Measurements from ENCODE around the gene IL36B. TPM values are rescaled to one million over a fixed set of nuclear protein-coding genes. Genes with fewer than 3 reads are reported as not detected.

IL36B gene
- total RNA-seq (2011; cell fraction: chromatin; rRNA removed; ENCODE audit: low replicate concordance) = not detected in 2 replicates
- total RNA-seq (2011; cell fraction: nucleolus; rRNA removed) = not detected in 2 replicates
- not detected in 2 replicates for total RNA-seq (2011; cell fraction: nucleoplasm; rRNA removed)
- total RNA-seq (2014; rRNA removed) (not detected in 2 replicates), total RNA-seq (2014; rRNA removed; fragmentation: Illumina TruSeq; extraction: Trizol) (not detected in 2 replicates), total RNA-seq (2015; rRNA removed; fragmentation: Illumina TruSeq; extraction: Trizol) (not detected in 2 replicates), total RNA-seq (2021) (not detected in 2 replicates), polyA plus RNA-seq (2011; rRNA removed) (not detected in 2 replicates), polyA plus RNA-seq (2014; fragmentation: Illumina TruSeq; extraction: Trizol) (not detected in 2 replicates), polyA plus RNA-seq (2014; fragmentation: Nextera tagmentation; extraction: Ambion mirVana) (not detected), polyA plus RNA-seq (2014; rRNA removed) (not detected in 2 replicates), polyA minus RNA-seq (2011; rRNA and poly(A)+ RNA removed) (not detected in 2 replicates), Bru-seq, nascent RNA (percentile 4 among the genes with signal in this experiment), BruChase-seq, experiment 1, labeled RNA remaining after a 2-hour chase (percentile 3 among the genes with signal in this experiment), BruChase-seq, experiment 2, labeled RNA remaining after a 6-hour chase (percentile 3 among the genes with signal in this experiment)
- 0.09 TPM in 1 of 2 replicates, not detected in the other for polyA plus RNA-seq (2011; cell fraction: cytosol; rRNA removed)
- not detected in 2 replicates for polyA plus RNA-seq (2011; cell fraction: nucleus; rRNA removed)
- polyA plus RNA-seq (2012) = not detected in 2 replicates
- polyA minus RNA-seq (2011; cell fraction: cytosol; rRNA and poly(A)+ RNA removed) = not detected in 2 replicates
- polyA minus RNA-seq (2011; cell fraction: nucleus; rRNA and poly(A)+ RNA removed) = not detected in 2 replicates
- long read RNA-seq, experiment 1 = 0 reads
- long read RNA-seq, experiment 2 = 0 reads
- long read RNA-seq, experiment 3 = 0 reads

DNA sequence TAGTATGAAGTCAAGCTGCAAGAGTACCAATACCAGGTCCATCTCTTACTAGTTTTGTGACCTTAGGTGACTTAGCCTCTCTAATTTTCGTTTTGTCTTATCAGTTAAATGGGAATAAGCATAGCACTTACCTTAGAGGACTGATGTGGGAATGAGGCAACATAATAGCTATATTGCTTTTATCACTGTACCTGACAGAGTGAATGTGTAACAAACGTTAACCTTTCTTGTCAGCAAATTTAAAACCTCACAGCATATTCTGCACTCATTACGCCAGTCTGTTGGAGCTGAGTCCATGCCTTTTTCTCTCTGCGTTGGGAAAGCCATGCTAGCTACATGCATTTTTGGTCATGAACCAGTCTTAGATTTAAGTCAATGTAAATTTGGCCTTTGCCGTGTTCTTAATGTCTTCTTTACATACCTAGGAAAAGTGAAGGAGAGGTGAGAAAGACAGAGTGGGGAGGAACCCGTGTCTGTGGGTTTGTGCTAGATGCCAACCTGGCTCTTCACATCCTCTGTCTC is at the start of gene IL36B:
Gene IL36B (minus strand): TSS at position 472 of the 522 bp plus-strand sequence.
- Histone ChIP-seq H3K27me3 (ENCODE audit: control insufficient read depth in 2 of 2, insufficient read depth in 2 of 2, low read length in 2 of 2) (peaks cover 0 to 14% of the 10 kb centered on the region in 2 experiments; a peak in 2 of 5 replicates), H3K79me2 (ENCODE audit: control insufficient read depth, insufficient read depth, low read length) (no peaks in the 10 kb centered on the region), H3K36me3 (ENCODE audit: control insufficient read depth, insufficient read depth, low read length) (no peaks in the 10 kb centered on the region), H3K9me1 (ENCODE audit: control insufficient read depth, insufficient read depth, low read length) (no peaks in the 10 kb centered on the region), H2AFZ (ENCODE audit: low read depth, low read length) (no peak within 1 kb of the TSS), H3K9me3 (replicated peaks; ENCODE audit: control insufficient read depth, insufficient read depth, low read depth, low read length) (no peaks in the 10 kb centered on the region), H4K20me1 (replicated peaks; ENCODE audit: control insufficient read depth, insufficient read depth, low read length) (no peaks in the 10 kb centered on the region), H3K9ac (ENCODE audit: insufficient read depth in 1 of 2, low read depth in 2 of 2, low read length in 2 of 2) (no peak within 1 kb of the TSS), H3K4me1 (replicated peaks in 1 of 2; ENCODE audit: control insufficient read depth in 2 of 2, insufficient read depth in 2 of 2, low read length in 2 of 2) (peaks cover 0 to 8% of the 10 kb centered on the region in 2 experiments; a peak in 1 of 5 replicates), H3K4me3 (no peak within 1 kb of the TSS), H3K4me2 (ENCODE audit: insufficient read depth, low read length) (no peak within 1 kb of the TSS), H3K27ac (ENCODE audit: extremely low read depth, low read depth, low read length) (no peak within 1 kb of the TSS)
- BruUV-seq (replicated peaks) = no TSS peak
- in situ Hi-C loops (cut with MboI) (no loop called here), intact Hi-C loops (cut with micrococcal nuclease) (loop anchor here (5.0 kb wide), 1 partner anchor 95 kb away; no protein-coding TSS in a partner anchor)
- CTCF ChIA-PET (ENCODE audit: low intra/inter-chr PET ratio) = no interaction called here
- DNase-seq (ENCODE audit: extremely low read depth in 1 of 4, low spot score in 3 of 4) = no peak
- FAIRE-seq = no peak
- POLR2A ChIA-PET = interaction anchor here (0.6 to 0.9 kb wide), 3 partner anchors 11 to 223 kb away, joined by 3 read pairs; no protein-coding TSS in a partner anchor
- TF ChIP-seq MCM5 (IDR thresholded peaks at IDR 0.05; ENCODE audit: low read depth) (no peak), HMG20B (CRISPR knock-in tag; IDR thresholded peaks at IDR 0.05) (no peak), POLR2A (conservative IDR thresholded peaks at IDR 0.05) (no peak), ZNF592 (IDR thresholded peaks at IDR 0.05) (no peak)
- ATAC-seq = no peak
- 7% methylated on average over 6 of the region's 6 CpGs for WGBS (ENCODE audit: insufficient coverage, low coverage, missing lambda C conversion rate)
